Esophagus squamous epithelium (tissue), 5 donors: Measurements from ENCODE around the gene CD200. TPM values are rescaled to one million over a fixed set of nuclear protein-coding genes. Genes with fewer than 3 reads are reported as not detected.

Experiments used
- DNase-seq: peaks from one replicate; lab custom pipeline; 2025; lab: John Stamatoyannopoulos, UW
- H3K27ac ChIP-seq, 4 donors: fragments of 200-600 bp; sonication (generic); one replicate each; pipeline ENCODE4 v1.5.1; 2016 to 2019; ENCODE audit warnings: mild to moderate bottlenecking in 1 of 4
- H3K27me3 ChIP-seq, 4 donors: fragments of 200-600 bp; sonication (generic); 1 replicate in 3 of 4; 2 replicates in 1 of 4; pipeline versions ENCODE4 v1.5.1 to v1.6.0; 2017 to 2021; ENCODE audit warnings: antibody characterized with exemption in 1 of 4
- H3K36me3 ChIP-seq, 3 donors: fragments of 200-600 bp; sonication (generic); one replicate each; pipeline ENCODE4 v1.5.1; 2016 to 2019
- H3K4me1 ChIP-seq, 3 donors: fragments of 200-600 bp; sonication (generic); one replicate each; pipeline ENCODE4 v1.5.1; 2017 to 2019
- H3K4me3 ChIP-seq, 4 donors: fragments of 200-600 bp; sonication (generic); 1 replicate in 3 of 4; 2 replicates in 1 of 4; pipeline ENCODE4 v1.5.1; 2016 to 2019; ENCODE audit warnings: mild to moderate bottlenecking in 2 of 4, moderate library complexity in 1 of 4
- H3K9me3 ChIP-seq, 3 donors: fragments of 200-600 bp; sonication (generic); one replicate each; pipeline ENCODE4 v1.5.1; 2016 to 2019
- POLR2A ChIP-seq, 4 donors: fragments of 450-650 bp; IDR thresholded peaks; one replicate each; pipeline ENCODE4 v1.6.1; 2017; ENCODE audit warnings: antibody characterized with exemption in 4 of 4, mild to moderate bottlenecking in 4 of 4, moderate library complexity in 3 of 4
- WGBS, 2 donors: methylation state at CpG; one replicate each; pipeline ENCODE4 v1.1.5; 2018; 5-methylcytosine and 5-hydroxymethylcytosine counted together
- intact Hi-C: fragments of 100-400 bp; cut with DNase I; formaldehyde crosslinking; loops from one replicate; pipeline ENCODE4 v1.15.0; 2022
- total RNA-seq, 4 donors: library from RNA; depleted of rRNA; stranded (reverse); fragments of >200 nt; gene quantifications; one replicate each; pipeline ENCODE4 v1.1.0, GENCODE V29; 2016
- TF ChIP-seq, protein P1 (sequence below), 6 experiments: fragments of 450-650 bp in 4 of 6; fragments of 200-600 bp in 2 of 6; sonication (generic) in 2 of 6; IDR thresholded peaks; one replicate each; pipeline ENCODE4 v1.5.1; 2016 to 2019; ENCODE audit warnings: antibody characterized with exemption in 6 of 6, mild to moderate bottlenecking in 4 of 6, moderate library complexity in 4 of 6
- donor health status: DM: yes; HTN: yes; CAD: no.

The CD200 gene
- total RNA-seq, 4 donors from 2014 or later: 0.27 to 8.4 (median 1.4) TPM

DNA sequence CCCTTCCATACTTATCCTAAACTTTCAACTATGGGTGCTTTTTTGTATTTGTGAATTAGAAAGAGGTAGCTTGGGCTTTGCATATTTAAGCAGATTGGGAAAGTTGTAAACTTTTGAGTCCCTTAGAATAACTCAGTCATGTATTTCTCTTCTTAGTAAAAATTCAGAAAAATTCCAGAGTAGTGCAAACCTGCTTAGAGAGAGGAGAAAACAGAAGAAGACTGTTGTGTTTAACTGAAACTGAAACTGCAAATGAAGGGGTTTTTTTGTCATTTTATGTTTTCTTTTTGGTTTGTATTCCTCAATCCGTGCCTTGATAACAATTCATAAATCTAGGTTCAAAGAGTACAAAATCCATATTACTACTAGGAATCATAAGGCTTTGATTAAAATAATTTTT is 31.3 kb downstream of the CD200 start:
- H3K4me3 ChIP-seq: no peak overlapping the region

DNA sequence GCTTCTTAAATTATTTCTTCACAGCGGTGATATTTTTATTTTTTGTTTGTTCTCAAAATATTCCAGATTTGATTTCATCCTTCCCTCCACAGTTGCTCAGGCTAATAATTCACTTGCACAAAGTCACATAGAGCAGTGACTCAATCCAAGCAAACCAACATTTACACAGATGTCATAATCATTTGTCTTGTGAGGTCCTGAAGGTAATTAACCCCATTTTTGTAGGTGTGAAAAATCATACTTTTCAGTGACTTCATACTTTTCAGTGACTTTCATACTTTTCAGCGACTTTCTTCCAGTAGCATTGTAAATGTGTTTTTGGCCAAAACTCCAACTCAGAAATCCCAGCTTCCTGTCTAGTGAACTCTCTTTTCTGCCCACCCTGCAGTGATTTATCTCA is 32.1 kb downstream of the CD200 start:
- Histone ChIP-seq H3K36me3 (peaks cover 0 to 3% (median 0%) of the 10 kb centered on the region in 3 donors), H3K27me3 (no peaks in the 10 kb centered on the region), H3K27ac (peak overlapping the region in 1 of 4 donors; percentile 7), H3K9me3 (no peaks in the 10 kb centered on the region), H3K4me1 (peaks cover 0 to 14% (median 3%) of the 10 kb centered on the region in 3 donors), H3K4me3 (no peak overlapping the region)
- DNase-seq: no peak
- TF ChIP-seq, protein P1, sequence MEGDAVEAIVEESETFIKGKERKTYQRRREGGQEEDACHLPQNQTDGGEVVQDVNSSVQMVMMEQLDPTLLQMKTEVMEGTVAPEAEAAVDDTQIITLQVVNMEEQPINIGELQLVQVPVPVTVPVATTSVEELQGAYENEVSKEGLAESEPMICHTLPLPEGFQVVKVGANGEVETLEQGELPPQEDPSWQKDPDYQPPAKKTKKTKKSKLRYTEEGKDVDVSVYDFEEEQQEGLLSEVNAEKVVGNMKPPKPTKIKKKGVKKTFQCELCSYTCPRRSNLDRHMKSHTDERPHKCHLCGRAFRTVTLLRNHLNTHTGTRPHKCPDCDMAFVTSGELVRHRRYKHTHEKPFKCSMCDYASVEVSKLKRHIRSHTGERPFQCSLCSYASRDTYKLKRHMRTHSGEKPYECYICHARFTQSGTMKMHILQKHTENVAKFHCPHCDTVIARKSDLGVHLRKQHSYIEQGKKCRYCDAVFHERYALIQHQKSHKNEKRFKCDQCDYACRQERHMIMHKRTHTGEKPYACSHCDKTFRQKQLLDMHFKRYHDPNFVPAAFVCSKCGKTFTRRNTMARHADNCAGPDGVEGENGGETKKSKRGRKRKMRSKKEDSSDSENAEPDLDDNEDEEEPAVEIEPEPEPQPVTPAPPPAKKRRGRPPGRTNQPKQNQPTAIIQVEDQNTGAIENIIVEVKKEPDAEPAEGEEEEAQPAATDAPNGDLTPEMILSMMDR (IDR thresholded peaks at IDR 0.05): no peak
- no peak for TF ChIP-seq POLR2A (IDR thresholded peaks at IDR 0.05)
- intact Hi-C loops: no loop called here
- WGBS, 2 donors: 63 to 75% methylated on average over 2 of the region's 2 CpGs

More for the DNA sequence above, 31.3 kb downstream of the CD200 start:
- WGBS, 2 donors: 20 to 63% methylated on average over 1 of the region's 1 CpG
- DNase-seq: no peak
- no peak for TF ChIP-seq POLR2A (IDR thresholded peaks at IDR 0.05)
- TF ChIP-seq, protein P1 (IDR thresholded peaks at IDR 0.05): no peak
- Histone ChIP-seq H3K9me3 (no peaks in the 10 kb centered on the region), H3K4me1 (peaks cover 0 to 14% (median 3%) of the 10 kb centered on the region in 3 donors), H3K27me3 (no peaks in the 10 kb centered on the region), H3K27ac (peak overlapping the region in 3 of 4 donors; percentile 7 to 28 (median 19)), H3K36me3 (peaks cover 0 to 3% (median 0%) of the 10 kb centered on the region in 3 donors)
- intact Hi-C loops: no loop called here

DNA sequence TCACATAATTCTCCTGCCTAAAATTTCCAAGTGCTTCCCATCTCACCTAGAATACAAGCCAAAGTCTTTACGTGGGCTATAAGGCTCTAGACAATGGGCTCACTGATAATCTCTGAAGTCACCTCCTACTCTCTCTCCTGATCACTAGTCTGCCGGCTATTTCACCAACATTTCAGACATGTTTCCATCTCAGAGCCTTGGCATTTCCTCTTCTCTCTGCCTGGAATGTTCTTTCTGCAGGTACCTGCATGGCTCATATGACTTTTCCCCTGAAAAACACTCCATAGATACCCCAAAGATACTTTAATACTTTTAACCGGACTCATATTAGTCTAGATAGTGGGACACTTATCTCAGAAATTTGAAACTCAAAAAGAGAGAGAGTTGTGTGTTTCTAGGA is 32.7 kb downstream of the CD200 start:
- Histone ChIP-seq H3K27ac (peak overlapping the region in 1 of 4 donors; percentile 14), H3K9me3 (no peaks in the 10 kb centered on the region), H3K4me3 (no peak overlapping the region), H3K27me3 (no peaks in the 10 kb centered on the region), H3K36me3 (peaks cover 0 to 3% (median 0%) of the 10 kb centered on the region in 3 donors), H3K4me1 (peaks cover 0 to 10% (median 3%) of the 10 kb centered on the region in 3 donors)
- TF ChIP-seq POLR2A (IDR thresholded peaks at IDR 0.05): no peak
- TF ChIP-seq, protein P1 (IDR thresholded peaks at IDR 0.05): no peak
- intact Hi-C loops: no loop called here
- no peak for DNase-seq
- WGBS, 2 donors: 74 to 79% methylated on average over 3 of the region's 3 CpGs

DNA sequence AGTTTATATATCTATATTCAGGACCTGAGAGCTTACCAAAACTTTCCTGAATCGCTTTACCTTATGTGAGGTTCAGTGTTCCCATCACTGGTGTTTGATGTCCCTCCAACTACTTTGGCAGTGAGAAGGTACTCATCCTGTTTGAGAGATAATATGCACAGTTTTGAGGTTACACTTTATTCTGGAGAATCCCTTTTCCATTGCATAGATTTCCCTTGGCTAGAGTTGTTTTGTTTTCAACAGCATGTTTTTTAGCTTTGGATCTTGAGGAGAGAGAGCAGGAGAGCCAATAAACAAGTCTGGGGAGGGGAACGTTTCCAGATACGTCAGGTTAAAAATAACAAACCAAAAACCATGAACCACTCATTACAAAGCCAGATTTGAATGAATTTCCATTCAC is 33.6 kb downstream of the CD200 start:
- TF ChIP-seq, protein P1 (IDR thresholded peaks at IDR 0.05): no peak
- TF ChIP-seq POLR2A (IDR thresholded peaks at IDR 0.05): no peak
- Histone ChIP-seq H3K27me3 (no peaks in the 10 kb centered on the region), H3K9me3 (no peaks in the 10 kb centered on the region), H3K4me3 (no peak overlapping the region), H3K4me1 (peaks cover 0 to 10% (median 3%) of the 10 kb centered on the region in 3 donors), H3K27ac (peak overlapping the region in 1 of 4 donors; percentile 0), H3K36me3 (peaks cover 0 to 3% (median 0%) of the 10 kb centered on the region in 3 donors)
- WGBS, 2 donors: 62 to 64% methylated on average over 3 of the region's 3 CpGs
- intact Hi-C loops: no loop called here
- no peak for DNase-seq

DNA sequence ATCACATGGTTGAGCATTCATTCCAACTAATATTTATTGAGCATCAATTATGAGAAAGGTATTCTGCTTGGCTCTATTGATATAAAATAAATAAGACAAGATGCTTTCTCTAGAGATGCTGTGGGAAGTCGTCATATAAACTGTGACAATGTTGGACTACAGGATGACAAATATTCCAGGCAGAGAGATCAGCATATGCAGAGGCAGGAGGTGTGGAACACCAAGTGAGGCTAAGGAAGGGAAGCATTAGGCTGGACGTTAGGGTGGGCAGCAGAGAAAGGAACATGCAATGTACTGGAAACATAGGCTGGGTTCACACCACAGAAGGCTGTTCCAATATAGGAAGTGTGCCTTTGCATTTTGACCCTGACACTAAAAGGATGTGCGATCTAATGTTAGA is 38.6 kb downstream of the CD200 start:
- H3K4me1 ChIP-seq: peaks cover 0 to 17% (median 6%) of the 10 kb centered on the region in 3 donors
- H3K36me3 ChIP-seq: no peaks in the 10 kb centered on the region
- whole genome bisulfite sequencing, 2 donors: 69 to 78% methylated on average over 3 of the region's 3 CpGs
- TF ChIP-seq, protein P1 (IDR thresholded peaks at IDR 0.05): no peak
- no peak for TF ChIP-seq POLR2A (IDR thresholded peaks at IDR 0.05)
- H3K27ac ChIP-seq: no peak overlapping the region
- no peaks in the 10 kb centered on the region for H3K9me3 ChIP-seq
- intact Hi-C loops: no loop called here
- no peak overlapping the region for H3K4me3 ChIP-seq
- no peak for DNase-seq
- H3K27me3 ChIP-seq: no peaks in the 10 kb centered on the region
